ENCODE measurements around the gene TNFRSF18.

The TNFRSF18 gene

GRCh38 chr1:1168451-1169411, 37.7 kb downstream of the TNFRSF18 start:
- DNase-seq (ENCODE audit: low read depth), result no peak
- H3K4me3 ChIP-seq (ENCODE audit: low read depth, low read length), result no peak overlapping the region
- no peak for TF ChIP-seq CTCF (IDR thresholded peaks at IDR 0.05; ENCODE audit: control insufficient read depth, extremely low read depth, insufficient read depth)

GRCh38 chr1:1167841-1168450, 38.4 kb downstream of the TNFRSF18 start:
- no peak overlapping the region for H3K4me3 ChIP-seq (ENCODE audit: low read depth, low read length)
- no peak for TF ChIP-seq CTCF (IDR thresholded peaks at IDR 0.05; ENCODE audit: control insufficient read depth, extremely low read depth, insufficient read depth)
- DNase-seq (ENCODE audit: low read depth), result no peak

- TF ChIP-seq CTCF (IDR thresholded peaks at IDR 0.05; ENCODE audit: control insufficient read depth, extremely low read depth, insufficient read depth), result no peak
- H3K4me3 ChIP-seq (ENCODE audit: low read depth, low read length), result no peak overlapping the region
- no peak for DNase-seq (ENCODE audit: low read depth)
Measured at GRCh38 chr1:1167398-1167821, 39.0 kb downstream of the TNFRSF18 start.

- DNase-seq (ENCODE audit: low read depth), result no peak
- no peak for TF ChIP-seq CTCF (IDR thresholded peaks at IDR 0.05; ENCODE audit: control insufficient read depth, extremely low read depth, insufficient read depth)
- H3K4me3 ChIP-seq (ENCODE audit: low read depth, low read length), result no peak overlapping the region
Measured at GRCh38 chr1:1166642-1167397, 39.6 kb downstream of the TNFRSF18 start.

- no peak for TF ChIP-seq CTCF (IDR thresholded peaks at IDR 0.05; ENCODE audit: control insufficient read depth, extremely low read depth, insufficient read depth)
- H3K4me3 ChIP-seq (ENCODE audit: low read depth, low read length), result peak overlapping the region; percentile 85
- no peak for DNase-seq (ENCODE audit: low read depth)
Measured at GRCh38 chr1:1165900-1166421, 40.4 kb downstream of the TNFRSF18 start.

- TF ChIP-seq CTCF (IDR thresholded peaks at IDR 0.05; ENCODE audit: control insufficient read depth, extremely low read depth, insufficient read depth), result no peak
- no peak for DNase-seq (ENCODE audit: low read depth)
- H3K4me3 ChIP-seq (ENCODE audit: low read depth, low read length), result peak overlapping the region; percentile 85
Measured at GRCh38 chr1:1165485-1165884, 40.9 kb downstream of the TNFRSF18 start.
